Neuron (in vitro differentiated cells): ENCODE results near the gene TSPEAR.
"Not testable (repeated sequence)": the region's sequence is repeated elsewhere in the genome, so short reads cannot be mapped to it uniquely, and the experiment has no call there.

Experiments used
- H2AFZ ChIP-seq: one replicate; pipeline ENCODE4 v1.6.1; 2013; ENCODE audit warnings: low read depth, mild to moderate bottlenecking, inconsistent platforms, low read length, moderate library complexity
- H3K27me3 ChIP-seq: one replicate; pipeline ENCODE4 v1.6.1; 2013; ENCODE audit warnings: low read length; ENCODE audit not compliant: insufficient read depth
- H3K36me3 ChIP-seq: one replicate; pipeline ENCODE4 v1.6.1; 2013; ENCODE audit warnings: low read length; ENCODE audit not compliant: insufficient read depth
- H3K4me1 ChIP-seq: one replicate; pipeline ENCODE4 v1.6.1; 2013; ENCODE audit warnings: low read length; ENCODE audit not compliant: insufficient read depth
- H3K4me3 ChIP-seq: 2 replicates; pipeline ENCODE4 v1.5.1; 2013; ENCODE audit warnings: mild to moderate bottlenecking, low read length, moderate library complexity
- H3K9me3 ChIP-seq: one replicate; pipeline ENCODE4 v1.6.1; 2013; ENCODE audit warnings: low read length

The TSPEAR gene

DNA sequence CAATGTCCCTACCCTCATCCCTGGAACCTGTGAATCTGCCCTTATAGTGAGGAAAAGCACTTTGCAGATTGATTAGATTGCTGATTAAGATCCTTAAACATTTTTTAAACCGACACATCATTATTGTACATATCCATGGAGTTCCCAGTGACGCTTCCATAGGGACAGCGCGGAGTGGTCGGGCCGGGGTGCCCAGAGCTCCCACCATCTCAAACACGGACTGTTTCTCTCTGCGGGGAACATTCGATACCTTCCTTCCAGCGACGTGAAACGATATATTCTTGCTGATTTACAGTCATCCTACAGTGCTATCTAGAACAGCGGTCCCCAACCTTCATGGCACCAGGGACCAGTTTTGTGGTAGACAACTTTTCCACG is 10.4 kb downstream of the TSPEAR start:
- no peaks in the 10 kb centered on the region for H3K9me3 ChIP-seq
- H3K36me3 ChIP-seq = no peaks in the 10 kb centered on the region
- H3K27me3 ChIP-seq = peaks cover 63% of the 10 kb centered on the region
- H2AFZ ChIP-seq = no peak overlapping the region
- no peak overlapping the region for H3K4me3 ChIP-seq
- H3K4me1 ChIP-seq = peaks cover 14% of the 10 kb centered on the region

DNA sequence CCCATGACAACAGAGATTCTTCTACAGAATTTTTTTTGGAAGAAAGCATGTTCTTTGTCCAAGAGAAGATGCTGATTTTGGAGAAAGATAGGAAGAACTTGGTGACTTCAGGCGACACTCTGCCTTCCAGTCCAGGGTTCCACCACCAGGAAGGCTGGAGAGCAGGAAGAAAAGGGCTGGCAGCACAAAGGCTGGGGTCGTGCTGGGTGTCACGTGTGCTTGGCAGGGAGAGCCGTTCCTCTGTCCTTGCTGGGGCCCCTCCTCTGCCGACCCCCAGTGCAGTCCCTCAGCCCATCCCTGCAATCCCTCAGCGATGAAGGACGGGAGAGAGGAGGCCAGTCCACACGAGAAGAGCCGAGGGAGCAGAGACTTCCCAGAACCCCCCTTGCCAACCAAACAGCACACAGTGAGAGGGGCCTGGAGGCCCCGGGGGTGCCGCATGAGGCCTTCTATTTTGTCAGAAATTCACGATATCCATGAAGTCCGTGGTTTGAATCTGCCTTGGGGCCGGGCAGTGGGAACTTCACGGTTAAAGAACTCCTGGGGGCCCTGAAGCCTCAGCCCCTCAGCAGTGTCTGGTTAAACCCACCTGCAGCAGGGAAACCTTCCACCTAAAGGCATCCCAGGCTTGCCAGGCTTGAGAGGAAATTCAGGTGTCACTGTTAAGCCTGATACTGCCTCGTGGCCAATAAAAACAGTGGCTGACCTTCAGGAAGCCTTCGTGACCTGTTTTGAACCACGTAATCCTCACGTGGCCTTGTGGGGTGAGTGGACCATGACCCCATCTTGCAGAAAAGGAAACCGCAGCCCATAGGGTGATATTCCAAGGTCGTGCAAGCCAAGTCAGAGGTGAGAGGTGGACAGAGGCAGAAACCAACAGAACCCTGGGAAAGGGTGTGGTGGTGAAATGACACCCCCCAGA is 11.0 kb downstream of the TSPEAR start:
- Histone ChIP-seq H3K4me1 (peaks cover 14% of the 10 kb centered on the region), H3K9me3 (no peaks in the 10 kb centered on the region), H3K4me3 (no peak overlapping the region), H3K27me3 (peaks cover 62% of the 10 kb centered on the region), H3K36me3 (no peaks in the 10 kb centered on the region), H2AFZ (no peak overlapping the region)

DNA sequence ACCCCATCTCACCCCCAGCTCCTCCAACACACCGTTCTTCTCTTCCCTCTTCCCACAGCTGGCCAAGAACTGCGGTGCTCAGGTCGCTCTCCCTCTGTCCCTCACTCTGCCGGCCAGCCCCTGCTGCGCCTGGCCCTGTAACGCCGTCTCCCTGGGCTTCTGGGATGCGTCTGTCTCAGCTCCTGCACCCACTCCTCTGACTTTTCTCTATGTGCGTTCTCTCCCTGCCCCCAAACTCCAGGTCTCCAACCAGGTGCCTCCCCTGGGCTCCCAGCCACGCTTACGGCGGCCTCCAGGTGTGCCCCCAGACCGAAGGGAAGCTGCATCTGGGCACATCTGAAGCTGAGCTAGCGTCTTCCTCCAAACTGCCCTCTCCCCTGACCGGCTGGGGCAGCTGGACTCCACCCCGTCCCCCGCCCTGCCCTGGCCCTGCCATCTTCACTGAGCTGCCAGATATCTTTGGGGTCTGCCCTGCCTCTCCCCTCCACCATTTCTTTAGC is 11.8 kb downstream of the TSPEAR start:
- Histone ChIP-seq H3K4me3 (no peak overlapping the region), H3K9me3 (no peaks in the 10 kb centered on the region), H3K36me3 (no peaks in the 10 kb centered on the region), H2AFZ (no peak overlapping the region), H3K27me3 (peaks cover 58% of the 10 kb centered on the region), H3K4me1 (peaks cover 14% of the 10 kb centered on the region)

DNA sequence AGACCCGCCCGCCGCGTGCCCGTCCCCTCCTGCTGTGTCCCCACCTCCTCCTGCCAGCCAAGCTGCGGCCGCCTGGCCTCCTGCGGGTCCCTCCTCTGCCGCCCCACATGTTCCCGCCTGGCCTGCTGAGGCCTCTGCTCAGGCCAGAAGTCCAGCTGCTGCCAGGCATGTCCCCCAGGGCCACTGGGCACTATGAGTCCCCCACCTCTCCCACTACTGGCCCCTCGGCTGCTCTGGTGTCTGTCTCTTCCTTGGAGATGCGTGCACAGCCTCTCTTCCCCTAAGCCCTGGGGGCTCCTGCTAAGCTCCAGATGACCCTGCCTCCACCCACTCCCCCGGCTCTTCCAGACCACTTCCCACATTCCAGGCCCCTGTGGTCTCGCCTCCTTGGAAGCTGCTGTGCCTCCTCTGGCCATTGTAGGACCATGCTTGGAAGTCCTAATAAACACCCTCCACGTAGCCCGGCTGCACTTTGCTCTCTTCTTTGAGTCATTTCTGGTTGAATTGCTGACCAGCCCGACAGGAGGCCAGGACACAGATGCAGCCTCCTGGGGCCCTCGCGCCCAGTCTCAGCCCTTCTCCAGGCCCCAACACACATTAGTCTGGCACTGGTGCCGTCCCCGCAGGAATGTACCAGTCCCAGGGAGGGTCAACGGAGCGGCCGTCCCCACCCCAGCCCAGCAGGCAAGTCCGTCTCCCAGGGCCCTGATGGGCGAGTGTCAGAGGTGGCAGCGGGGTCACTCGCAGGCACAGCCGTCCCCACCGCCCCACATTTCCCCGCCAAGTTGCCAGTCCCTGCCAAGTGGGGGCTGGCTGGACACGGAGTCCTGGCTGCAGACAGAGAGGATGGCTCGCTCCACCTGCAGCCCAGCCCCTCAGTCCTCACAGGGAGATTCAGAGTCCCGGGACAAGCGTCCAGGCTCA is 13.3 kb downstream of the TSPEAR start:
- peaks cover 44% of the 10 kb centered on the region for H3K27me3 ChIP-seq

DNA sequence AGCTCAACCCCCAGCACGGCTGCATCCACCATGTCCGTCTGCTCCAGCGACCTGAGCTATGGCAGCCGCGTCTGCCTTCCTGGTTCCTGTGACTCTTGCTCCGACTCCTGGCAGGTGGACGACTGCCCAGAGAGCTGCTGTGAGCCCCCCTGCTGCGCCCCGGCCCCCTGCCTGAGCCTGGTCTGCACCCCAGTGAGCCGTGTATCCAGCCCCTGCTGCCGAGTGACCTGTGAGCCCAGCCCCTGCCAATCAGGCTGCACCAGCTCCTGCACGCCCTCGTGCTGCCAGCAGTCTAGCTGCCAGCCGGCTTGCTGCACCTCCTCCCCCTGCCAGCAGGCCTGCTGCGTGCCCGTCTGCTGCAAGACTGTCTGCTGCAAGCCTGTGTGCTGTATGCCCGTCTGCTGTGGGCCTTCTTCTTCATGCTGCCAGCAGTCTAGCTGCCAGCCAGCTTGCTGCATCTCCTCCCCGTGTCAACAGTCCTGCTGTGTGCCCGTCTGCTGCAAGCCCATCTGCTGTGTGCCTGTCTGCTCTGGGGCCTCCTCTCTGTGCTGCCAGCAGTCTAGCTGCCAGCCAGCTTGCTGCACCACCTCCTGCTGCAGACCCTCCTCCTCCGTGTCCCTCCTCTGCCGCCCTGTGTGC is 14.1 kb downstream of the TSPEAR start, which contains the start of gene KRTAP10-12:
Gene KRTAP10-12 (plus strand): TSS at position 1 of the 639 bp plus-strand sequence. CDS start 30 bp downstream, at position 31.
- H2AFZ ChIP-seq, H3K9me3 ChIP-seq, H3K36me3 ChIP-seq, H3K4me3 ChIP-seq: not testable (repeated sequence)
- Histone ChIP-seq H3K27me3 (peaks cover 36% of the 10 kb centered on the region), H3K4me1 (peaks cover 14% of the 10 kb centered on the region)

More for the DNA sequence above, 13.3 kb downstream of the TSPEAR start:
- Histone ChIP-seq H3K36me3 (no peaks in the 10 kb centered on the region), H3K4me3 (no peak overlapping the region), H3K9me3 (no peaks in the 10 kb centered on the region), H3K4me1 (peaks cover 14% of the 10 kb centered on the region), H2AFZ (no peak overlapping the region)

DNA sequence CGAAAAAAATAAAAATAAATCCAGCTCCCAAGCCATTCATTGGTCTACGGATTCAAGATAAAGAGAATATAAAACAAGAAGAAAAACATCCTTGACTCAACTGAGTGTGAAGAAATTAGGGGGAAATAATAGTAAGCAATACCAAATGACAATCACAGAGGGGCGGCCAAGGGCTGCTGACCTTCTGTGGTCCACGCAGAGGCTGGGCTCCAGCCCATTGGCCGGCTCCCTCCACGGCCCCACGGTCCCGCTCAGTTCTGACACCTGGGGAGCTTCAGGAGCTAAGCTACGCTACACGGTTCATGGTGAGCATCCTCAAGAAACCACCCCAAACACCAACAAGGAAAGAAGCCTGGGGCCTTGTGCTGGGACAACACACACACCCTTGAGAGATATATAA is 14.8 kb downstream of the TSPEAR start:
- no peak overlapping the region for H2AFZ ChIP-seq
- H3K9me3 ChIP-seq = no peaks in the 10 kb centered on the region
- H3K36me3 ChIP-seq = no peaks in the 10 kb centered on the region
- H3K27me3 ChIP-seq = peaks cover 30% of the 10 kb centered on the region
- peaks cover 14% of the 10 kb centered on the region for H3K4me1 ChIP-seq
- no peak overlapping the region for H3K4me3 ChIP-seq

DNA sequence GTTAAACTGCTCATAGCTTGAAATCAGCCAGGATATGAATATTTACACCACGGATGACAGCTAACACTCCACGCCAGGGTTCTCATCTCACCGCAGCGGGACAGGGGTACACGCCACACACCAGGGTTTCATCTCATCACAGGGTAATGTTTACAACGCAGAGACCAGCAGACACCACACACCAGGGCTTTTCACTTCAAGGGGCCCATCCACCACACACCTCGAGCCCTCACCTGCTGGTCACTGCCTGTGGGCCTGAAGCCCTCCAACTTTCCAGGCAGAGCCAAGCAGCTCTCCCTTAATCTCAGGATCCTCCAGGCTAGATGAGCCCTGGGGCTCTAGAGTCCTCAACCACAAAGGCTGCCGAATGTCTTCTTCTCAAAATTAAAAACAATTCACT is 15.7 kb downstream of the TSPEAR start:
- Histone ChIP-seq H3K4me3 (no peak overlapping the region), H2AFZ (no peak overlapping the region), H3K27me3 (peaks cover 24% of the 10 kb centered on the region), H3K4me1 (peaks cover 14% of the 10 kb centered on the region), H3K9me3 (no peaks in the 10 kb centered on the region), H3K36me3 (no peaks in the 10 kb centered on the region)

DNA sequence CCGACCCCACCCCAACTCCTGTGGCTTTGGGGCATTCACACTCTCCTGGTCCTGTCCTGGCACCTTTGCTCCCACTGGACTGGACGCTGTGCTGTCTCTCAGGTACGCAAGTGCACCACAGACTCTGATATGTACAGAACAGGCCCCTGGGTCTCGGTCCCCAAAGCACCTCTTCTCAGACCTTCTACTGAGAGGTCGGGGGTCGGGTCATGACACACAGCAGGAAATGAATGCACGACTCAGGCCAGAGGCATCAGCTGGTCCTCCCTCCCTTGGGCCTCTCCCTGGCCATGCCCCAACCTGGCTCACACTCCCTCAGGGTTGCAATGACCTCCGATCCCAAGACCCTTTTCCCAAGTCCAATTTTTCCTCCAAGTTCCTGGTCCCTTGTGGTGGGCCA is 16.2 kb downstream of the TSPEAR start:
- Histone ChIP-seq H3K4me3 (no peak overlapping the region), H3K27me3 (peaks cover 20% of the 10 kb centered on the region), H3K4me1 (peaks cover 11% of the 10 kb centered on the region), H2AFZ (no peak overlapping the region), H3K36me3 (no peaks in the 10 kb centered on the region), H3K9me3 (no peaks in the 10 kb centered on the region)

DNA sequence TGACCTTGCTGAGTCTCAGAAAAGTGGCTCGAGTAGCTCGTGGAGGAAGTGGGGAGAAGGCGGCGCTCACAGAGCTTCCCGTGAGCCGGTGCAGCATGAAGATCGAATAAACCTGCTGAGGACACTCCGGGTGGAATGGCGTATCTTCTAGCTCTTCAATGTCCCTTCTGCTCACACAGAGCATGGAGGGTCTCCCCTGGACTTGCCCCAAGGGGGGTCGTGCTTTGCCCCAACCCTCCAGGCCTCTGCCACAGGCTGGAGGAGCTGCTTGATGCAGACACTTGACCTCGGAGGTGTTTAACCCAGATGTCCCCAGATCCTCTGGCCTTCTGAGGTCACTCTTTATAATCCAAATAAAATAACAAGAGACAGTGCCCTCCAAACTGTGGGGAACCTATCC is 16.6 kb downstream of the TSPEAR start:
- no peaks in the 10 kb centered on the region for H3K9me3 ChIP-seq
- H2AFZ ChIP-seq = no peak overlapping the region
- H3K36me3 ChIP-seq = no peaks in the 10 kb centered on the region
- no peak overlapping the region for H3K4me3 ChIP-seq
- H3K4me1 ChIP-seq = peaks cover 7% of the 10 kb centered on the region
- H3K27me3 ChIP-seq = peaks cover 17% of the 10 kb centered on the region

DNA sequence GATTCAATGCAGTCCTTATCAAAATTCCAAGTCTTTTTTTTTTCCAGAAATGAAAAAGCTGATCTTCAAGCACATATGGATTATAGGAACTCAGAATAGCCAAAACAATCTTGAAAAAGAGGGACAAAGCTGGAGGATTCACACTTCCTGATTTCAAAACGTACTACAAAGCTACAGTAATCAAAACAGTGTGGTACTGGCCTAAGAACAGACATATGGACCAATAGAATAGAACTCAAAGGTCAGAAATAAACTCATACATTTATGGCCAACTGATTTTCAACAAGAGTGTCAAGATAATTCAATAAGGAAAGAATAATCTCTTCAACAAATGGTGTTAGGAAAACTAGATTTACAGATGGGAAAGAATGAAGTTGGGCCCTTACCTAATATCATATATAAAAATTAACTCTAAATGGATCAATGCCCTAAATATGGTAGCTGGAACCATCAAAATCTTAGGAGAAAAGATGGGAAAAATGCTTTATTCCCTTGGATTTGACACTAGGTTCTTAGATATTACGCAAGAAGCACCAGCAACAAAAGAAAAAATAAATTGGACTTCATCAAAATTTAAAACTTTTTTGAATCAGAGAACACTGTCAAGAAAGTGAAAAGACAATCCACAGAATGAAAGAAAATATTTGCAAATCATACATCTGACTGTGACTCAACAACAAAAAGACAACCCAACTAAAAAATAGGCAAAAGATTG is 18.4 kb downstream of the TSPEAR start:
- no peak overlapping the region for H2AFZ ChIP-seq
- no peaks in the 10 kb centered on the region for H3K9me3 ChIP-seq
- no peak overlapping the region for H3K4me3 ChIP-seq
- H3K27me3 ChIP-seq = peaks cover 7% of the 10 kb centered on the region
- no peaks in the 10 kb centered on the region for H3K36me3 ChIP-seq
- peaks cover 3% of the 10 kb centered on the region for H3K4me1 ChIP-seq

DNA sequence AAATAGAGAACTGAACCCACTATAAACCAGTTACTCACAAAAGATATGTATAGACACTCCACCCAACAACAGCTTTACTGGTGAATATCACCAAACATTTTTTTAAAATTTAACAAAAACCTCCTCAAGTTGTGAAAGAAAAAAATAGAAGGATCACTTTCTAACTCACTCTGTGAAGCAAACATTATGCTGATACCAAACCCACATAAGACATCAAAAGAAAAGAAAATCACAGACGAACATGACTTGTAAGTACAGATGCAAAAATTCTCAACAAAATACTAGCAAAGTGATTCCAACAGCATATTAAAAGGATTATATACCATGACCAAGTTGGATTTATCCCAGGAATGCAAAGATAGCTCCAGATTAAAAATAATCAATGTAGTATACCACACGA is 19.7 kb downstream of the TSPEAR start:
- no peak overlapping the region for H3K4me3 ChIP-seq
- no peaks in the 10 kb centered on the region for H3K9me3 ChIP-seq
- H3K4me1 ChIP-seq = peaks cover 1% of the 10 kb centered on the region
- H3K36me3 ChIP-seq = no peaks in the 10 kb centered on the region
- H2AFZ ChIP-seq = no peak overlapping the region
- H3K27me3 ChIP-seq = peaks cover 6% of the 10 kb centered on the region

DNA sequence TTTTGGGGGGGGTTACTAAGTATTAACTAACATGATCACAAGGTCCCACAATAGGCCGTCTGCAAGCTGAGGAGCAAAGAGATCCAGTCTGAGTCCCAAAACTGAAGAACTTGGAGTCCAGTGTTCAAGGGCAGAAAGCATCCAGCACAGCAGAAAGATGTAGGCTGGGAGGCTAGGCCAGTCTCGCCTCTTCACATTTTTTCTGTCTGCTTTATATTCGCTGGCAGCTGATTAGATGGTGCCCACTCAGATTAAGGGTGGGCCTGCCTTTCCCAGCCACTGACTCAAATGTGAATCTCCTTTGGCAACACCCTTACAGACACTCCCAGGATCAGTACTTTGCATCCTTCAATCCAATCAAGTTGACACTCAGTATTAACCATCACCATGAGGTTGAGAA is 21.6 kb downstream of the TSPEAR start:
- not testable (repeated sequence) for H3K9me3 ChIP-seq, H2AFZ ChIP-seq, H3K4me3 ChIP-seq, H3K27me3 ChIP-seq, H3K36me3 ChIP-seq, H3K4me1 ChIP-seq
